CD4-positive, alpha-beta T cell treated with Interleukin-6 for 4 hours (primary cell): ENCODE results near the gene LTBP4.
"Not testable (repeated sequence)": the region's sequence is repeated elsewhere in the genome, so short reads cannot be mapped to it uniquely, and the experiment has no call there.

Experiments used
- DNase-seq: peaks from one replicate; pipeline ENCODE4 v3.0.0-alpha.2; 2020; ENCODE audit warnings: mixed read lengths

The LTBP4 gene

DNA sequence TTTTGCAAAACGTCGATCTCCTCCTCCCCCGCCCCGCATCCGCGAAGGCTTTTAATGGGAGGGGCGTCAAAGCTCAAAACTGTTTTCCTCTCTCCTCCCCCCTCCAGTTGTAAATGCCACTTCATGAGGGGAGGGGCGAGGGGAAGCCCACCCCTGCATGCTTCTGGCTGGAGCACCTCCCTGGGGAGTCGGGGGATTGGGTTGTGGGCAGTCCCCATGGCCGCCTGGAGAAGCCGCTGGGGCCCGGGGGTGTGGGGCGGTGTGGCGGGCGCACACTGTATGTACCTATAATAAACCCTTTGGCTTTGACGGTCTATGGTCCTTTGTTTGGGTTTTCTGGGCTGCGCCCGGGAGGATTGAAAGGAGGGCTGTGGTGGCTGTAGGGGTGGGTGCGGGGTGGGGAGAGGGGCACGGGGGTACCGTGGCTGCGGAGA lies 25.0 kb upstream of the LTBP4 start:
- peak; percentile 47 for DNase-seq

DNA sequence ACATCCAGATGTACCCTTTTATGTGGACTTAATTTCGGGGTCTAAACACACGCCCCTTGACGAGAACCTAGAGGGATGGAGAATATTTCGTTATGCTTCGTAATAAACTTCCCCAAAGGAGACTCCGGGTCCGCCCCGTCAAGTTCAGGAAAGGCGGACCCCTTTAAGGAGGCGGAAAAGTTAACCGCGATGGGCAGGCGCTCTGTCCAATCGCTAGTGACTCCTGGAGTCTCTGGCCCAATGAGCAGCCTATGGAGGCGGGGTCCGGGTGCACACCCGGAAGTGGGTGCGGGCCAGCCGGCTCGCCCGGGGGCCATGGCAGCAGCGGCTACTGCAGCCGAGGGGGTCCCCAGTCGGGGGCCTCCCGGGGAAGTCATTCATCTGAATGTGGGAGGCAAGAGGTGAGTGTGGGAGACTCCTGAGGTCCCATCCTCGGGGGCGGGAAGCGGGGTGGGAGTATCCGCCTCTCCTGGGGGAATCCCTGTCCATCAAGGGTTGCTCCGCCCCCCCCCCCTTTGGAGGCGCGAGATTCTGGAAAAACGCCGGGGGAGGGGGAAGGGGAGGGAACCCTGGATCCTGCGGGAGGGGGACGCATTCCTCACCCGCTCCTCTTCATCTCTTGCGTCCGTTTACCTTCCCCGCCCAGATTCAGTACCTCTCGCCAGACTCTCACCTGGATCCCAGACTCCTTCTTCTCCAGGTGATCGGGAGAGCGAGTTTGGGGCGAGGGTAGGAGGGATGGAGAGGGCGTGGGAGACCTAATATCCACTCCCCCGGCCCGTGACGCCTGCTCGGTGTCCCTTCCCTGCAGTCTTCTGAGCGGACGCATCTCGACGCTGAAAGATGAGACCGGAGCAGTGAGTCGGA lies 24.4 kb upstream of the LTBP4 start, which contains the start of gene SHKBP1:
Gene SHKBP1, plus strand, starts transcription at position 289 of the 867 bp plus-strand sequence. Its CDS starts 27 bp downstream, at position 316.
- DNase-seq = peak; percentile 95

DNA sequence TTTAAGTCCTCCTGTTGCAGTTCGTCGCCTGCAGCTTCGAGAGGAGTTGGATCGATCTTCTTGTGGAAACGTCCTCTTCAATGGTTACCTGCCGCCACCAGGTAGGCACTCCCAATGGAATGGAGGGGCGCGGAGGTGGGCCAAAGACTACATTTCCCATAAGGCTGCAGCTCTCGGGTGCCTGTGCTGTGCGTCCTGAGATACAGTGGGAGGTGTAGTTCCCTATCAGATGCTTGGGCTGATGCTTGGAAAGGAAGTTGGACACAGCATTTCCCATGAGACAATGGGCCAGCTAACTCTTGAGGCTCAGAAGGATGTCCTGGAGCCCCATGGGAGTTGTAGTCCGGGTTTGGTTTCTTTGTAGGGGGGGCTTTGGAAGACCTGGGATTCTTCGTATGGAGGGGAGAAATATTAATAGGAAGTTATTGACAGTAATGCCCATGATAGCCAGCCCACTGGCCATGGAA lies 22.7 kb upstream of the LTBP4 start:
- DNase-seq = no peak

DNA sequence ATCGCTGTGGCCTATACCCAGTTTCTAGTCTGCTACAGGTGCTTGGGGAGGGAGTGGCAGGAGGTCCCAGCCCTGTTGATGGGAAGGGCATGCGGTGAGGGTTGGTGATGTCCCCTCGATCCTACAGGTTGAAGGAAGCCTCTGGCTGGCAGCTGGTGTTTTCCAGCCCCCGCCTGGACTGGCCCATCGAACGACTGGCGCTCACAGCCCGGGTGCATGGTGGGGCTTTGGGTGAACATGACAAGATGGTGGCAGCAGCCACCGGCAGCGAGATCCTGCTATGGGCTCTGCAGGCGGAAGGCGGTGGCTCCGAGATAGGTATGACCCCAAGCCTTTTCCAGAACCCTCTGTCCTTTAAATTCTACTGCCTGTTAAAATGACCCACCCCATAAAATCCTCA lies 20.6 kb upstream of the LTBP4 start:
- DNase-seq = no peak

DNA sequence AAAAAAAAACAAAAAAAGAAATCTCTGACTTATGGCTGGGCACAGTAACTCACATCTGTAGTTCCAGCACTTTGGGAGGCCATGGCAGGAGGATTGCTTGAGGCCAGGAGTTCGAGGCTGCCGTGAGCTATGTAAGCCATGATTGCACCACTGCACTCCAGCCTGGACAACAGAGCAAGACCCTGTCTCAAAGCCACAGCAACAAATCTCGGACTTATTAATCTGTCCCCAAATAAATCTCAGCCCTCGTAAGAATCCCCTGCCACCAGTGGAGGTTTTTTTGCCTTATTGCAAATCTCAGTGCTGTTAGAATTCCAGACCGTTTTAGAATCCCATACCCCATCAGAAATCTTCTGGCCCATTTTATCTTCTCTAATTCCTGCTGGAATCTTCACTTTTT lies 19.6 kb upstream of the LTBP4 start:
- no peak for DNase-seq

DNA sequence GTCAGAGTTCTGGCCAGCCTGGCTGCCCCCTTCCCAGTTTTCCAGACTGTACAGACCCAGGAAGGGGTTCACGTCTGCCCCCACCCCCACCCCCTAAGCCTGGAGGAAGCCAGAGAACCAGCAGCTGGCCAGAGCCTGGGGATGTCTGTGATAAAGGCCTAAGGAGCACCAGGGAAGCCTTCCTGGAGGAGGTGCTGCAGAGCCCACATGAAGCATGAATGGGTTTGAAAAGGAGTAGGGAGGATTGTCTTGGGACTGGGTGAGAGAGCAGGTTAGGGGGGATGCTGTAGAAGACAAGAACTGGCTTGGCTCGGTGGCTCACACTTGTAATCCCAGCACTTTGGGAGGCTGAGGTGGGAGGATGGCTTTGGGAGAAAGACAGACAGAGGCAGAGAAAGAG lies 18.7 kb upstream of the LTBP4 start:
- no peak for DNase-seq

DNA sequence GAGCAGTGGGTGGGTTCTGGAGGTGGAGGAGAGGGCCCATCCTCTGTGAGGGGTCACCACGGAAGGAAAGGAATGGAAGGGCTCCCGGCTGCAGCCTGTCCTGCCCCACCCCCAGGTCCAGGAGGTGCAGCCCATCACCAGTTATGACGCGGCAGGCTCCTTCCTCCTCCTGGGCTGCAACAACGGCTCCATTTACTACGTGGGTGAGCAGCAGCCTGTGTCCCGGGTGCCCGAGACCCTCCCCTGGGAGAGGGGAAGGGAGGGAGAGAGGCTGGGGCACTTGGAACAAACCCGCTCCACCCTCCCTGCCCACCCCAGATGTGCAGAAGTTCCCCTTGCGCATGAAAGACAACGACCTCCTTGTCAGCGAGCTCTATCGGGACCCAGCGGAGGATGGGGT lies 17.9 kb upstream of the LTBP4 start:
- no peak for DNase-seq

DNA sequence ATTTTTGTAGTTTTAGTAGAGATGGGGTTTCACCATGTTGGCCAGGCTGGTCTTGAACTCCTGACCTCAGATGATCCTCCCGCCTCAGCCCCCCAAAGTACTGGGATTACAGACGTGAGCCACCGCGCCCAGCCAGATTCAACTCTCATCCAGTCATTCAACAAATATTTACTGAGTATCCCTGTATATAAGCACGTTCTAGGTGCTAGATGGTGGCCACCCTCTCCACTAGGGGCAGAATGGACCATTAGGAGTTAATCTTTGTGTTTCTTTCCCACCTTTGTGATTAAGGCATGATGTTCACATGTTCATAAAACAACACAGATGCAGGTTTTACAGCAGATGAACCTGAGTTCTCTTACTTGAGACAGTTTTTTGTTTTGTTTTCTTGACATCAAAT lies 17.2 kb upstream of the LTBP4 start:
- DNase-seq = no peak

DNA sequence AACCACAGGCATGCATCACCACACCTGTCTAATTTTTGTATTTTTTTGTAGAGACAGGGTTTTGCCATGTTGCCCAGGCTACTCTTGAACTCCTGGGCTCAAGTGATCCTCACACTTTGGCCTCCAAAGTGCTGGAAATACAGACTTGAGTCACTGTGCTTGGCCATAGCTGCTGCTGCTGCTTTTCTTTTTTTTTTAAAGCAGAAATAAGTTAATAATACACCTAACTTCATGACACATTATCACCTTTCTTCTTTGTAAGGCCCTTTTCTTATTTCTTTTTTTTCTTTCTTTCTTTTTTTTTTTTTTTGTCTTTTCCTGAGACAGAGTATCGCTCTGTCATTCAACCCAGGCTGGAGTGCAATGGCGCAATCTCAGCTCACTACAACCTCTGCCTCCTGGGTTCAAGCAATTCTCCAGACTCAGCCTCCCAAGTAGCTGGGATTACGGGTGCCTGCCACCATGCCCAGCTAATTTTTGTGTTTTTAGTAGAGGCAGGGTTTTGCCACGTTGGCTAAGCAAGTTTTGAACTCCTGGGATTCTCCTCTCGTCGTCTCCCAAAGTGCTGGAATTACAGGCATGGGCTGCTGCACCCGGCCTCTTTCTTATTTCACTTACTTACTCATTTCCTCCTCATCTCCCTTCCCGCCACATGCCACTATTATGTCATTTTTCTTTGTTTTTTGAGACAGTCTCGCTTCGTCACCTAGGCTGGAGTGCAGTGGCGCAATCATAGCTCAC lies 15.8 kb upstream of the LTBP4 start:
- DNase-seq = no peak

DNA sequence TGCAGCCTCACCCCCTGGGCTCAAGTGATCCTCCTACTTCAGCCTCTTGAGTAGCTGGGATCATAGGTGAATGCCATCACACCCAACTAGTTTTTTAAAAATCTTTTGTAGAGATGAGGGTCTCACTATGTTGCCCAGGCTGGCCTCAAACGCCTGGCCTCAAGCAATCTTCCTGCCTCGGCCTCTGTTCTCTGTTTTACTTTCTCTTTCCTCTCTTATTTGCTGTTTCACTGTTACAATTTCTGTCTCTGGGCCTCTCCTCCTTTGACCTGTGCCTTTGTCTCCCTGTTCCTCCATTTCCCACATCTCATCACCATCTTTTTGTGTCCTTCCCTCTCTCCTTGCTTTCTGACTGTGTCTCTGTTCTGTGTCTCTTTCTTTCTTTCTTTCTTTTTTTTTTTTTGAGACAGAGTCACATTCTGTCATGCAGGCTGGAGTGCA lies 15.2 kb upstream of the LTBP4 start:
- no peak for DNase-seq

DNA sequence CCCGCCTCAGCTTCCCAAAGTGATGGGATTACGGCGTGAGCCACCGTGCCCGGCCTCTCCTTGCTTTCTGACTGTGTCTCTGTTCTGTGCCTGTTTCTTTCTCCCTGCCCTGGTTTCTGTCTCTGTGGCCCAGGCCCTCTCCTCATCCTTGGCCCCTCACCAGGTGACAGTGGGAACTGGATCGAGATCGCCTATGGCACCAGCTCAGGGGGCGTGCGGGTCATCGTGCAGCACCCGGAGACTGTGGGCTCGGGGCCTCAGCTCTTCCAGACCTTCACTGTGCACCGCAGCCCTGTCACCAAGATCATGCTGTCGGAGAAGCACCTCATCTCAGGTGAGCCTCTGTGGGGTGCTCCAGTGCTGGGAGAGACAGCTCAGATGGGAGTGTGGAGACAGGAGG lies 14.6 kb upstream of the LTBP4 start:
- no peak for DNase-seq

DNA sequence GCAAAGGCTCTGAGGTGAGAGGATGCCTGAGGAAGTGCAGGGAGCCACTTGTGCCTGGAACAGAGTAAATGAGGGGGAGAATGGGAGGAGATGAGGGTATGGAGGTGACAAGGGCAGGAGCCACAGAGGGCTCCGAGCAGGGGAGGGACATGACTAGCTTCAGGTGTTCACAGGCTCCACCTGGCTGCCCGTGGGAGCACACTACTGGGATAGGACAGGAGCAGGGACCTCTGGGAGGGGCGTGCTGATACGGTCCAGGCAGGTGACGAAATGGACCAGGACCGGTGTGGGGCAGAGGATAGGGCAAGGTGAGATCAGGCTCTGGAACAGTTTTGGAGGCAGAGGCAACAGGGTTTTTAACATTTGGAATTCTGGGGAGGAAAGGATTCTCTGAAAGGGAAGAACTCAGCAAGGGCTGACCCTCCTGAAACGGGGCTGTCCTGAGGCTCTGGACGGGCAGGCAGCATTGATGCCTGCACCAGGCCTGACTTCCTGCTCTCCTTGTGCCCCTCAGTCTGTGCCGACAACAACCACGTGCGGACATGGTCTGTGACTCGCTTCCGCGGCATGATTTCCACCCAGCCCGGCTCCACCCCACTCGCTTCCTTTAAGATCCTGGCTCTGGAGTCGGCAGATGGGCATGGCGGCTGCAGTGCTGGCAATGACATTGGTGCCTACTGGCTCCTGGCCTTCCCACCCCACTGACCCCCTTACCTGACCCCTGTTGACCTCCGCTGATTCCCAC lies 12.9 kb upstream of the LTBP4 start:
- DNase-seq = no peak

DNA sequence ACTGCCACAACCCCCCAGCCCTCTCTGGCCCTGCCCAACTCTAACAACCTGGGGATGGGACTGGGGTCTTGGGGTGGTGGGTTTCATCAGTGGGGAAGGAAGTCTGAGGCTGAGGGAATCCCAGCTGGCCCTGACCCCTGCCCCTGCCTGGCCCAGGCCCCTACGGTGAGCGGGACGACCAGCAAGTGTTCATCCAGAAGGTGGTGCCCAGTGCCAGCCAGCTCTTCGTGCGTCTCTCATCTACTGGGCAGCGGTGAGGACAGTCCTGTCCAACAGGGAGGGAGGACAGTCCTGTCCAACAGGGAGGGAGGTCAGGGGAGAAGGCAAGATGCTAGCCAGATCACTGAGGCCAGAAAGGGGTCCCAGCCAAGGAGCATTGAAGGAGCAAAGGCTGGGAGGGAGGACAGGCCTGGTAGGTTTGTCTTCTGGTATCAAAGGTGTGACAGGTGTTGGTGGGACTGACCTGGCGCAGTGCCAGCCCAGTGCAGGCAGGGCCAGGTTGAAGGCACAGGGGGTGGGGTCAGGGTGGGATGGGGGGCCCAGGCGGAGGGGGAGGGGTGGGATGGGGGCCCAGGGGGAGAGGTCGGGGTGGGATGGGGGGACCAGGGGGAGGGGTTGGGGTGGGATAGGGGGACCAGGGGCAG lies 12.1 kb upstream of the LTBP4 start:
- no peak for DNase-seq

DNA sequence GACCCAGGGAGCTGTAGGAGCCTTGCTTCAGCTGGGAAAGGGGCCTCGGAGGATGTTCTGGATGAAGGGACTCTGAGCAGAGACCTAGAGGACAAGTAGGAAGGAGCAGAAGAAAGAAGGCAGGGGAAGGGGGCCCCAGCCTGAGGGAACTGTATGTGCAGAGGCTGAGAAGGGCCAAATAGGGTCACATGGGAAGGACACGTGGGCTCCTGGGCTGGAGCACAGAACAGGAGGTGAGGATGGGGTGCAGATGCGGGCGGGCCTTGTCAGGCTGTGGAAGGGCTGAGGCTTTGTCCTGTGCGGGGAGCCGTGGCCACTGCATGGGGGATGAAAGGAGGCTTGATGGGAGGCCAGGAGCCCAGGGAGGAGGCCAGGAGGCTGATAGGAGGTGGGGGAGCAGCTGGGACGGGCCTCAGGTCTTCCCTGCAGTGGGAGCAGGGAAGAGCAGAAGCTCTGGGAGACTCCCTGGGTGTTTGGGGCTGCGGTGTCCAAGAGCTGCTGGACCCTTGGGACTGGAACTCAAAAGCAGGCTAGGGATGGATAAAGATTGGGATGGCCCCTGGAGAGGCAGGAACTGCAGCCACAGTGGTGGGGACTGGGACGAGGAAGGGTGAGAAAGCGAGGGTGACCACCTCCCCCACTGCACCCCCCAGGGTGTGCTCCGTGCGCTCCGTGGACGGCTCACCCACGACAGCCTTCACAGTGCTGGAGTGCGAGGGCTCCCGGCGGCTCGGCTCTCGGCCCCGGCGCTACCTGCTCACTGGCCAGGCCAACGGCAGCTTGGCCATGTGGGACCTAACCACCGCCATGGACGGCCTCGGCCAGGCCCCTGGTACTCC lies 11.4 kb upstream of the LTBP4 start:
- DNase-seq = no peak

DNA sequence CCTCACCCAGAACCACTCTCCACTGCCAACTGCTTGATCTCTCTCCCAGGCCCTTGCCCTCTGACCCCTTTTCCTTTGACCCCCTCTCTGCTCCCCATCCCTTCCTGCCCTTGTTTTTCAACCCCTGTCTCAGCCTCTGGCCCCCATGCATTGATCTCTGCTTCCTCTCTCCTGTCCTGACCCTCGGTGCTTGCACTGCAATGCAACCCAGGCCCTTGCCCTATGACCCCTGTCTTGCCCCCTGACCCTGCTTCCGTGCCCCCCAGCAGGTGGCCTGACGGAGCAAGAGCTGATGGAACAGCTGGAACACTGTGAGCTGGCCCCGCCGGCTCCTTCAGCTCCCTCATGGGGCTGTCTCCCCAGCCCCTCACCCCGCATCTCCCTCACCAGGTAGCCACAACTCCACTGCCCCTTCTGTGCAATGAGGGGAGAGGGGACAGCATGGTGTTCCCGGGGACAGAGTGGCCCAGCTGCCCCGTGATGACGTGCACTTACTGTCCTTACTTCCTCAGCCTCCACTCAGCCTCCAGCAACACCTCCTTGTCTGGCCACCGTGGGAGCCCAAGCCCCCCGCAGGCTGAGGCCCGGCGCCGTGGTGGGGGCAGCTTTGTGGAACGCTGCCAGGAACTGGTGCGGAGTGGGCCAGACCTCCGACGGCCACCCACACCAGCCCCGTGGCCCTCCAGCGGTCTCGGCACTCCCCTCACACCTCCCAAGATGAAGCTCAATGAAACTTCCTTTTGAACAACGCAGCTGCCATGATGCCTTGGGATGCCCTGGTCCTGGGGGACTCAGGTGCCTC lies 10.5 kb upstream of the LTBP4 start:
- DNase-seq = no peak

DNA sequence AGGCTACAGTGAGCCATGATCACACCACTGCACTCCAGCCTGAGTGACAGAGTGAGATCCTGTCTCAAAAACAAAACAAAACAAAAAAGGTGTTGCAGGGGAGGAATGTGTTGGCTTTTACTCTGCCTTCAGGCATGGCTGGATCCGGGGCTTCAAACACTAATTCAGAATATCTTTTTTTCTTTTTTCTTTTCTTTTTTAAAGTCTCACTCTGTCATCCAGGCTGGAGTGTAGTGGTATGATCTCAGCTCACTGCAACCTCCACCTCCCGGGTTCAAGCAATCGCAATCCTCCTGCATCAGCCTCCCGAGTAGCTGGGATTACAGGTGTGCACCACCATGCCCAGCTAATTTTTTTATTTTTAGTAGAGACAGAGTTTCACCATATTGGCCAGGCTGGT lies 9.4 kb upstream of the LTBP4 start:
- not testable (repeated sequence) for DNase-seq

DNA sequence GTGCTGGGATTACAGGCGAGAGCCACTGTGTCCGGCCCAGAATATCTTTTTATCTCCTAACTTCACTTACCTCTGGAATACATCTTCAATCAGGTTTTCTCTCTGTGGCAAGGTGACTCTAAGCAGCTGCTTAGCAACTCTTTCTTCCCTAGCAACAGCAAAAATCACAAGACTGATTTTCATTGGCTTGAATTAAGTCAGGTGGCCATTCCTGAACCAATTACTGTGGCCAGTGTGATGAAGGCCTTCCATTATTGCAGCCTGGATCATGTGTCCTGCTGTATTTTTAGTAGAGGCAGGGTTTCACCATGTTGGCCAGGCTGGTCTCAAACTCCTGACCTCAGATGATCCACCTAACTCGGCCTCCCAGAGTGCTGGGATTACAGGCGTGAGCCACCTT lies 9.0 kb upstream of the LTBP4 start:
- DNase-seq = no peak

DNA sequence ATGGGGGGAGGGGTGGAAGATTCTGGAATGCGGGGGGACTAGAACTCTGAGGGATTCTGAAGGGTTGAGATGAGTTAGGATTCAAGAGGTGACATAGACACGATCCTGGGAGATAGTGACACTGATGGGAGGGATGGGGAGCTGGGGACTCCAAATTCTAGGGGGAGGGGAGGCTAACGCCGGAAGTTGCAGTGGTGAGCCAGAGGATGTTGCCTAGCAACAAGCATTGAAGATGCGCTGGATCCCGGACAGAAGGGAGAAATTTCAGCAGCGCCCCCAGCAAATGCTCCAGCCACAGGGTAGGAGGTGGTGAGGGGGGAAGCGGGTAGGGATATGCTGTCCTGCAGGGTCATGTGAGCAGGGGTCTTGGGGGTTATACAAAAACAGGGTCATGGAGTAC lies 6.9 kb upstream of the LTBP4 start:
- no peak for DNase-seq

DNA sequence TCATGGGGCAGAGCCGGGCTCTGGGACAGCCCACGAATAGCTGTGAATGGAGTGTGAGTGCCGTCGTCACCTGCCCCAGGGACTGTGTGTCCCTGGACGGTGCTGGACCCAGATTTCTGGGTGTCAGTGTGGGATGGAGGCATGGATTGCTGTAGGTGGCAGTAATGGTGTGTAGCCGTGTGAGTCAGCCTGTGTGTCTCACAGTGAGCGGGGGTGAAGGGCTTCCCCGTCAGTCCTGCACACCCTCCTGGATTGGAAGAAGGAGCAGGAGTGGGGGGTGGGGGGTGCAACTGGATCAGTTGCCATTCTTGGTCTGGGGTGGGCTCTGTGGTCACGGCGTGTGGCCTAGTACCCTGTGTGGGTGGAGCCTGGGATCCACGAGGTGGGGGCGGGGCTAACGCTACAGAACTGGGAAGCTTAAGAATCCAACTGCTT lies 6.5 kb upstream of the LTBP4 start:
- no peak for DNase-seq

DNA sequence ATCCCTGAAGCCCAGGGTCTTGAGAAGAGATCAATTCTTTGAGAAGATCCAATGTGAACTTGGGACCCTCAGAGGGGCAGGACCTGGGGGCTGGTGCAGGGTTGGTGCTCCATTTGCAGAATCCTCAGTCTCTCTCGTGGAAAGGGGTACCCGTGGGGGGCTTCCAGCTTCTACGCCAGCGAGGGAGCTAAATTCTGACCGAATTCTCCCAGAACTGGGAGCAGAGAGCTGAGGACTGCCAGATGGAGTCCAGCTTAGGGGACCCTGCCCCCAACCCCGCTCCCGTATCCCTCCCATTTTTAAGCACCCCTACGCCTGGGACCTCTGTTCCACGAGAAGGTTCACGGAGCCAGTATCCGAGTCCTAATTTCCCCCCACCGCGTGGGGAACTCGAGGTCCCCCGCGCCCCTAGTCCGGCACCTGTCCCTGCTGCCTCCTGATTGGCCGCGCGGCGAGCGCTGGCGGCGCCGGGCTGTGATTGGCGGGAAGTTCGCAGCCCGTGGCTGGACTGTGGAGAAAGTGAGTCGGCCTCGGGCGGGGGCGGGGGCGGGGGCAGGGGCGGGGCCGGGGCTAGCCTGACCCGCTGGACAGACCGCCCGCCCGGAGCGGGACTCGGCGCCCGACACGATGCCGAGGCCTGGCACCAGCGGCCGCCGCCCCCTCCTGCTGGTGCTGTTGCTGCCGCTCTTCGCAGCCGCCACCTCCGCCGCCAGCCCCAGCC lies 4.4 kb upstream of the LTBP4 start:
- DNase-seq = no peak
